ENCODE data around the gene PERM1. TPM values are rescaled to one million over a fixed set of nuclear protein-coding genes. Genes with fewer than 3 reads are reported as not detected.

Gene PERM1
- total and polyA plus RNA-seq, 7 donors: 13.9 to 249 (median 80.3) TPM

GRCh38 chr1:936348-937264 is 45.3 kb downstream of the PERM1 start:
- ATAC-seq (no peak), DNase-seq (no peak)
- no peaks in the 10 kb centered on the region for H3K9me3 ChIP-seq
- H3K27me3 ChIP-seq (ENCODE audit: insufficient read depth in 3 of 3, low read length in 2 of 3): peaks cover 0 to 84% (median 27%) of the 10 kb centered on the region in 3 donors
- peaks cover 23% of the 10 kb centered on the region for H3K4me1 ChIP-seq
- no peak overlapping the region for H3K27ac ChIP-seq
- intact Hi-C loops (cut with DNase I): no loop called here
- no peak overlapping the region for H3K4me3 ChIP-seq
- no peaks in the 10 kb centered on the region for H3K36me3 ChIP-seq (ENCODE audit: insufficient read depth in 1 of 2, low read depth in 1 of 2)
- TF ChIP-seq, protein P1, sequence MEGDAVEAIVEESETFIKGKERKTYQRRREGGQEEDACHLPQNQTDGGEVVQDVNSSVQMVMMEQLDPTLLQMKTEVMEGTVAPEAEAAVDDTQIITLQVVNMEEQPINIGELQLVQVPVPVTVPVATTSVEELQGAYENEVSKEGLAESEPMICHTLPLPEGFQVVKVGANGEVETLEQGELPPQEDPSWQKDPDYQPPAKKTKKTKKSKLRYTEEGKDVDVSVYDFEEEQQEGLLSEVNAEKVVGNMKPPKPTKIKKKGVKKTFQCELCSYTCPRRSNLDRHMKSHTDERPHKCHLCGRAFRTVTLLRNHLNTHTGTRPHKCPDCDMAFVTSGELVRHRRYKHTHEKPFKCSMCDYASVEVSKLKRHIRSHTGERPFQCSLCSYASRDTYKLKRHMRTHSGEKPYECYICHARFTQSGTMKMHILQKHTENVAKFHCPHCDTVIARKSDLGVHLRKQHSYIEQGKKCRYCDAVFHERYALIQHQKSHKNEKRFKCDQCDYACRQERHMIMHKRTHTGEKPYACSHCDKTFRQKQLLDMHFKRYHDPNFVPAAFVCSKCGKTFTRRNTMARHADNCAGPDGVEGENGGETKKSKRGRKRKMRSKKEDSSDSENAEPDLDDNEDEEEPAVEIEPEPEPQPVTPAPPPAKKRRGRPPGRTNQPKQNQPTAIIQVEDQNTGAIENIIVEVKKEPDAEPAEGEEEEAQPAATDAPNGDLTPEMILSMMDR (IDR thresholded peaks at IDR 0.05): no peak
- WGBS, 3 donors: 60 to 72% (median 61%) methylated on average over 41 to 45 of the region's 45 CpGs

- Histone ChIP-seq H3K4me3 (no peak overlapping the region), H3K27ac (no peak overlapping the region), H3K9me3 (no peaks in the 10 kb centered on the region), H3K4me1 (peaks cover 18% of the 10 kb centered on the region), H3K36me3 (ENCODE audit: insufficient read depth in 1 of 2, low read depth in 1 of 2) (no peaks in the 10 kb centered on the region), H3K27me3 (ENCODE audit: insufficient read depth in 3 of 3, low read length in 2 of 3) (peaks cover 0 to 83% (median 19%) of the 10 kb centered on the region in 3 donors)
- DNase-seq (no peak), ATAC-seq (no peak)
- TF ChIP-seq, protein P1 (IDR thresholded peaks at IDR 0.05): no peak
- intact Hi-C loops (cut with DNase I): no loop called here
- 4 to 8% (median 6%) methylated on average over 25 to 30 of the region's 30 CpGs for WGBS, 3 donors
These were observed 46.1 kb downstream of the PERM1 start for GRCh38 chr1:935751-936231.

- 7% methylated on average over 36 to 37 of the region's 37 CpGs for WGBS, 3 donors
- DNase-seq: no peak
- Histone ChIP-seq H3K9me3 (no peaks in the 10 kb centered on the region), H3K36me3 (ENCODE audit: insufficient read depth in 1 of 2, low read depth in 1 of 2) (no peaks in the 10 kb centered on the region), H3K27me3 (ENCODE audit: insufficient read depth in 3 of 3, low read length in 2 of 3) (peaks cover 0 to 85% (median 15%) of the 10 kb centered on the region in 3 donors), H3K4me1 (peaks cover 13% of the 10 kb centered on the region), H3K27ac (no peak overlapping the region), H3K4me3 (no peak overlapping the region)
- intact Hi-C loops (cut with DNase I): no loop called here
- TF ChIP-seq, protein P1 (IDR thresholded peaks at IDR 0.05): no peak
- no peak for ATAC-seq
These were observed 46.7 kb downstream of the PERM1 start for GRCh38 chr1:934991-935750.

GRCh38 chr1:933603-933940 is 48.3 kb downstream of the PERM1 start:
- H3K4me1 ChIP-seq: peaks cover 8% of the 10 kb centered on the region
- no peaks in the 10 kb centered on the region for H3K9me3 ChIP-seq
- H3K27ac ChIP-seq: no peak overlapping the region
- peaks cover 0 to 84% (median 10%) of the 10 kb centered on the region in 3 donors for H3K27me3 ChIP-seq (ENCODE audit: insufficient read depth in 3 of 3, low read length in 2 of 3)
- no peak overlapping the region for H3K4me3 ChIP-seq
- DNase-seq (no peak), ATAC-seq (no peak)
- intact Hi-C loops (cut with DNase I): no loop called here
- TF ChIP-seq, protein P1 (IDR thresholded peaks at IDR 0.05): no peak
- 10 to 24% (median 15%) methylated on average over 10 of the region's 10 CpGs for WGBS, 3 donors
- H3K36me3 ChIP-seq (ENCODE audit: insufficient read depth in 1 of 2, low read depth in 1 of 2): no peaks in the 10 kb centered on the region
